Mammary epithelial cell (primary cell): Measurements from ENCODE around the gene ACAA1.

Experiments
- EZH2 ChIP-seq: IDR thresholded peaks from 2 replicates; pipeline ENCODE4 v1.6.1; 2012; ENCODE audit warnings: low read length, inconsistent platforms, borderline replicate concordance
- TF ChIP-seq, protein P1 (sequence below), 2 donors: IDR thresholded peaks in 1 of 2; conservative IDR thresholded peaks in 1 of 2; 2 replicates each; pipeline ENCODE4 v1.5.1; 2011 to 2012; ENCODE audit warnings: inconsistent platforms in 2 of 2, low read length in 2 of 2, mild to moderate bottlenecking in 2 of 2, control low read depth in 1 of 2, low read depth in 1 of 2; ENCODE audit not compliant: insufficient read depth in 1 of 2; ENCODE audit errors: extremely low read depth in 1 of 2

DNA sequence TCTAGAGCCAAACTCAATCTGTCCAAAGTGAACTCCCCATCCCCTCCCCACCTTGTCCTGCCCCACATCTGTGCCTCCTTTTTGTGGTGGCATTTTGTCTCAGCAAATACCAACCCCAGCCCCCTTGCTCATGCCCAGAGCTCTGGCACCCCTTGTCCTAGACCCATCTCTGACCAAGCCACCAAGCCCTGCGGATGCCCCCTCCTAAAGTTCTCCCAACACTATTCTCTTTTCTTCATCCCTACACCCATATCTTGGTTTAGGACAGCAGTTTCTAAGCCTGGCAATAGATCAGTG lies 17.7 kb downstream of the ACAA1 start:
- TF ChIP-seq, protein P1, sequence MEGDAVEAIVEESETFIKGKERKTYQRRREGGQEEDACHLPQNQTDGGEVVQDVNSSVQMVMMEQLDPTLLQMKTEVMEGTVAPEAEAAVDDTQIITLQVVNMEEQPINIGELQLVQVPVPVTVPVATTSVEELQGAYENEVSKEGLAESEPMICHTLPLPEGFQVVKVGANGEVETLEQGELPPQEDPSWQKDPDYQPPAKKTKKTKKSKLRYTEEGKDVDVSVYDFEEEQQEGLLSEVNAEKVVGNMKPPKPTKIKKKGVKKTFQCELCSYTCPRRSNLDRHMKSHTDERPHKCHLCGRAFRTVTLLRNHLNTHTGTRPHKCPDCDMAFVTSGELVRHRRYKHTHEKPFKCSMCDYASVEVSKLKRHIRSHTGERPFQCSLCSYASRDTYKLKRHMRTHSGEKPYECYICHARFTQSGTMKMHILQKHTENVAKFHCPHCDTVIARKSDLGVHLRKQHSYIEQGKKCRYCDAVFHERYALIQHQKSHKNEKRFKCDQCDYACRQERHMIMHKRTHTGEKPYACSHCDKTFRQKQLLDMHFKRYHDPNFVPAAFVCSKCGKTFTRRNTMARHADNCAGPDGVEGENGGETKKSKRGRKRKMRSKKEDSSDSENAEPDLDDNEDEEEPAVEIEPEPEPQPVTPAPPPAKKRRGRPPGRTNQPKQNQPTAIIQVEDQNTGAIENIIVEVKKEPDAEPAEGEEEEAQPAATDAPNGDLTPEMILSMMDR (conservative IDR thresholded peaks at IDR 0.05 in 1 of 2, IDR thresholded peaks at IDR 0.05 in 1 of 2; ENCODE audit: extremely low read depth in 1 of 2, insufficient read depth in 1 of 2, low read depth in 1 of 2, low read length in 2 of 2), result no peak
- TF ChIP-seq EZH2, result no peak
